CD4-positive, alpha-beta T cell treated with Interleukin-17A for 1 hour (primary cell): ENCODE results near the gene LSM7.
A peak's percentile ranks its signal among the peaks of the same experiment; 100 is the strongest.
"Not testable (repeated sequence)": the region's sequence is repeated elsewhere in the genome, so short reads cannot be mapped to it uniquely, and the experiment has no call there.

Experiments used
- DNase-seq: peaks from one replicate; pipeline ENCODE4 v3.0.0-alpha.2; 2020

Gene LSM7

DNA sequence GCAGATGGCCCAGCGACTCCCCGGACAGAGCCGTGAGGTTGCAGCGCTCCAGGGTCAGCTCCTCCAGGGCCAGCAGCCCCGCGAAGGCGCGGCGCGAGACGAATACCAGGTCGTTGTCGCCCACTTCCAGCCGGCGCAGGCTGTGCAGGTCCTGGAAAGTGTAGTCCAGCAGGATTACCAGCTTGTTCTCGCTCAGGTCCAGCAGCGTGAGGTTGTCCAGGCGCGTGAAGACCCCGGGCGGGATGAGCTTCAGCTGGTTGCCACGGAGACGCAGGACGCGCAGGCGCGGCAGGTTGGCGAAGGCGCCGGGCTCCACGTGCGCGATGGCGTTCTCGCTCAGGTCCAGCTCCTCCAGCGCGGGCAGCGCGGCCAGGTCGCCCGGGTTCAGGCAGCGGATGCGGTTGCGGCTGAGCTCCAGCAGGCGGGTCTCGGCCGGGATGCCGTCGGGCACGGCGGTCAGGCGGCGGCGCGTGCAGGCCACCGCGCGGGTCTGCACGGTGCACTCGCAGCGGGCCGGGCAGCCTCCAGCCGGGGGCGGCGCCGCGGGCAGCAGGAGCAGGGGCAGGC, 37.1 kb downstream of the LSM7 start:
- no peak for DNase-seq

GRCh38 chr19:2290441-2291184, 37.8 kb downstream of the LSM7 start:
- no peak for DNase-seq

GRCh38 chr19:2289714-2290435, 38.5 kb downstream of the LSM7 start:
- DNase-seq: peak; percentile 60

GRCh38 chr19:2288818-2289713, 39.3 kb downstream of the LSM7 start:
- DNase-seq: no peak

DNA sequence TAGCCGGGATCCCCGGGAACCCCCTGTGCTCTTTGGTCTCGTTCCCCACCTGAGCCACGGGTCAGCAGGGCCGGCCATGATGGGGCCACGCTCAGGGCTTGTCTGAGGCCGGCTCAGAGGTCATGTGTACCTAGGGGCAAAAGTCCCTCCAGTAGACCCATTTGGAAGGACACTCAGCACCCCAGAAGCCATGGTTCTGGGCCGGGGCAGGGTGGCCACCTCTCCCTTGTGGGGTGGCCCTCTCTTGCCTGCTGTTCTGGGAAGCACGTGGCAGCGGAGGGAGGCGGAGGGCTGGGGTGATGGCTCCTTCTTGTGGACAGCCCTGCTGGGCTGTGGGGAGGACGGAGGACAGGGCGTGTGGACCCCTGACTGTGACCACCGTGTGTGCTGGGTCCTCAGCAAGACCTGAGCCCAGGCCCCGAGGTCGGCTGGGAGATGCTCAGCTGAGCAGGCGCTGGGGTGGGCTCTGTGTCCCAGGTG, 40.0 kb downstream of the LSM7 start:
- no peak for DNase-seq

- DNase-seq: no peak
Observed at GRCh38 chr19:2287585-2288337, 40.6 kb downstream of the LSM7 start.

DNA sequence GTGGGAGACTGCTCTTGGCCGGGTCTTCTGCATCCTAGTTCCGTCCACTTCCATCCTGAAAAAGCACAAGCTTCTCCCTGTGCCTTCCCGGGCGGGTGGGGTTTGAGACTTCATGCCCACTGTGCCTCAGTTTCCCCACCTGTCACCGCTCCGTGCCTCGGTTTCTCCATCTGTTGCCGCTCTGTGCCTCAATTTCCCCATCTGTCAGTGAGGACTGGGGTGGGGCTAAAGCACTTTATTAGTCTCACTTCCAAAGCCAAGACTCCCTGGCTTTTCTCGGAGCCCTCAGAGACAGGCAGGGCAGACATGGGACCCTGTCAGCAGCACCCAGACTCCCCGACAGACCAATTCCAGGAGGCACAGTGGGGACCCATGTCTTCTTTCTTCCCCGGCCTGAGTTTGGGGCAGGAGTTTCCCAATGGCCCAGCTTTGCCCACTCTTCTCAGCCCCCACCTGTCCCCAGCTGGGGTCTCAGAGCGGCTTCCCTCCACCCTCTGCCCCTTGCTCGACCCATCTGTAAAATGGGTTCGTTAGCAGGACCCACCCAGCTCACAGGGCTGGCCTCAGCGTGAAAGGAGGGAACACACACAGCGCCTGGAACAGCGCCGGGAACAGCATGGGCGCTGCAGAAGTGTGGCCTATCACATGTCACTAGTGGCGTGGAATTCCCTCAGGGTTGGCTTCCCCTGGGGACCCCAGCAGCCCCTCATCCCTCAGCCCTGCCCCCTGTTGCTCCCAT, 41.8 kb downstream of the LSM7 start:
- DNase-seq: no peak

- no peak for DNase-seq
Observed at GRCh38 chr19:2283835-2284507, 44.4 kb downstream of the LSM7 start.

DNA sequence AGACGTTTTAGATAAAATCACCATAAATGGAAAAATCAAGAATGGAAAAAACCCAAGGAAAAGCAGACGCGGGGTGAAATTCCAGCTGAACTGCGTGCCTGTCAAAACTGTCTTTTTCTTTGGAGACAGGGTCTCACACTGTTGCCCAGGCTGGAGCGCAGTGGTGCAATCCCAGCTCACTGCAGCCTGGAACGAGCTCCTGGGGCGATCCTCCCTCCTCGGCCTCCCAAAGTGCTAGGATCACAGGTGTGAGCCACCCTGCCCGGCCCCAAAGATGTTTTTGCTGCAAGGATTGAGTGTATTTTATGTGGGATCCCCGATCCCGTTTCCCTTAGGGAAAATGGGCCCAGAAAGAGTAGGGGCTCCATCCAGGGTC, 45.5 kb downstream of the LSM7 start:
- no peak for DNase-seq

GRCh38 chr19:2282062-2282861, 46.1 kb downstream of the LSM7 start, which contains the start of gene PEAK3:
PEAK3 (minus strand) TSS chr19:2282175; CDS start chr19:2280931, 1,244 bp downstream.
- peak; percentile 52 for DNase-seq

DNA sequence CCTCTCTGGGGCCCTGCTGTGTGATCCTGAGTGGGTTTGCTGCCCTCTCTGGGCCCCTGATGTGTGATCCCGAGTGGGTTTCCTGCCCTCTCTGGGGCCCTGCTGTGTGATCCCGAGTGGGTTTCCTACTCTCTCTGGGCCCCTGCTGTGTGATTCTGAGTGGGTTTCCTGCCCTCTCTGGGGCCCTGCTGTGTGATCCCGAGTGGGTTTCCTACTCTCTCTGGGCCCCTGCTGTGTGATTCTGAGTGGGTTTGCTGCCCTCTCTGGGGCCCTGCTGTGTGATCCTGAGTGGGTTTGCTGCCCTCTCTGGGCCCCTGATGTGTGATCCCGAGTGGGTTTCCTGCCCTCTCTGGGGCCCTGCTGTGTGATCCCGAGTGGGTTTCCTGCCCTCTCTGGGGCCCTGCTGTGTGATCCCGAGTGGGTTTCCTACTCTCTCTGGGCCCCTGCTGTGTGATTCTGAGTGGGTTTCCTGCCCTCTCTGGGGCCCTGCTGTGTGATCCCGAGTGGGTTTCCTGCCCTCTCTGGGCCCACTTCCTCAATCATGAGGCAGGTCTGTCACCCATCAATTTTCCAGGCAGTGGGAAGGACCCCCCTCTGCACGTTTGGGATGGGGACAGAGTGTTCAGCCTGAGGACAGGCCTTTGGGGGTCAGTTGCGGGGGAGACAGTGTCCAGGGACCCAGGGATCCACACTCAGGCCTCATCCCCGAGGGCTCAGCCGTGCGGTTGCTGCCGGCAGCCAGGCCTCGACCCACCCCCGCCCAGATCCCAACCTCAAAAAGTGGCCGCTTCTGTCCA, 46.9 kb downstream of the LSM7 start:
- not testable (repeated sequence) for DNase-seq

DNA sequence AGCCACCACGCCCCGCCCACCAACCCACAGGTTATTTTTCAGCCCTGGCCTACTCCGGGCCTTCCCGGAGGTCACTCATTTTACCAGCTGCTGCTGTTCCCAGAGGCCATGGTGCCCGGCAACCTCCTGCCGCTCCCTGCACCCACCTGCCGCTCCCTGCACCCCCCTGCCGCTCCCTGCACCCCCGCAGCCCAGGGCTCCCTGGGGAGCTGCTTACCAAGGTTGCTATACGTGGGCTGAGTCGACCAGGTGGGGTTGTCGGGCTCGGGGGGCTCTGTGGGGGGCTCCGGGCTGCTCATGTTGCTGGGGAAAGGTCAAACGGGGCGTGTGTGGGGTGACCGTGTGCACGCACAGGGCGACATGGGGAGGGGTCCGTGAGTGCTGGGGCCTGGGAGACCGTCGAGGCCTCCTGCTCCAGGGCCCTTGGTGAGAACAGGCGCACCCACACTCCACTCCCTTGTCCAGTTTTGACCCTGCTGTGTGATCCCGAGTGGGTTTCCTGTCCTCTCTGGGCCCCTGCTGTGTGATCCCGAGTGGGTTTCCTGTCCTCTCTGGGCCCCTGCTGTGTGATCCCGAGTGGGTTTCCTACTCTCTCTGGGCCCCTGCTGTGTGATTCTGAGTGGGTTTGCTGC, 47.6 kb downstream of the LSM7 start:
- no peak for DNase-seq

DNA sequence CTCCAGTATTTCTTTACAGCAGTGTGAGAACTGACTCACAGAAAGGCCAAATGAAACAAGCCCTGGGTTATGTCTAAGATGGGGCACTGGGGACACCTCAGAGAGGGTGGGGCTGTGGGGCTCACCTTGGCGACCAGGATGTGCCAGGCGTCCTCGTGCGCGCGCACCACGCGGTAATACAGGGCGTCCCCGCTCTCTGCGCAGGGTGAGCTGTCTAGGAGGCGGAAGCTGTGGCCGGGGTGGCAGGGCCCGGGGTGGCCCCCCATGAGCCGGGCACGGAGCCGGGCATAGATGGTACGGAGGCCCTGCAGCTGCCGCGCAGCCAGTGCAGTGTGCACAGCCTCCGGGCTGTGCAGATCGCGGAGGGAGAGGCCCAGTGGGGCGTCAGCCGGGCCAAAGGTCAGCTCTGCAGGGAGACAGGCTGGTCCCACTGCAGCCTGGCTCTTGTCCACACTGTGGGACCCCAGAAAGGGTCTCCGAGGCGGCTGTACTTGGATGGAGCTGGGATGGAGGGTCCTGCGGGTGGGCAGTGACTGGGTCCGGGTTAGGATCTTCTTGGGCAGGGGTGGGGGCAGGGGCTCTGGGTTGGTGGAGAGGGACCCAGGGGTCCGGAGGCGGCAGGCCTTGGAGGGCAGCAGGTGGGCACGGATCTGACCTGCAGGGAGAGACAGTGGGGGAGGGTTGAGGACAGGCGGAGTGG, 49.8 kb downstream of the LSM7 start:
- no peak for DNase-seq

- no peak for DNase-seq
Observed at GRCh38 chr19:2277138-2277537, 51.2 kb downstream of the LSM7 start.

- DNase-seq: no peak
Observed at GRCh38 chr19:2276429-2276986, 51.9 kb downstream of the LSM7 start.

DNA sequence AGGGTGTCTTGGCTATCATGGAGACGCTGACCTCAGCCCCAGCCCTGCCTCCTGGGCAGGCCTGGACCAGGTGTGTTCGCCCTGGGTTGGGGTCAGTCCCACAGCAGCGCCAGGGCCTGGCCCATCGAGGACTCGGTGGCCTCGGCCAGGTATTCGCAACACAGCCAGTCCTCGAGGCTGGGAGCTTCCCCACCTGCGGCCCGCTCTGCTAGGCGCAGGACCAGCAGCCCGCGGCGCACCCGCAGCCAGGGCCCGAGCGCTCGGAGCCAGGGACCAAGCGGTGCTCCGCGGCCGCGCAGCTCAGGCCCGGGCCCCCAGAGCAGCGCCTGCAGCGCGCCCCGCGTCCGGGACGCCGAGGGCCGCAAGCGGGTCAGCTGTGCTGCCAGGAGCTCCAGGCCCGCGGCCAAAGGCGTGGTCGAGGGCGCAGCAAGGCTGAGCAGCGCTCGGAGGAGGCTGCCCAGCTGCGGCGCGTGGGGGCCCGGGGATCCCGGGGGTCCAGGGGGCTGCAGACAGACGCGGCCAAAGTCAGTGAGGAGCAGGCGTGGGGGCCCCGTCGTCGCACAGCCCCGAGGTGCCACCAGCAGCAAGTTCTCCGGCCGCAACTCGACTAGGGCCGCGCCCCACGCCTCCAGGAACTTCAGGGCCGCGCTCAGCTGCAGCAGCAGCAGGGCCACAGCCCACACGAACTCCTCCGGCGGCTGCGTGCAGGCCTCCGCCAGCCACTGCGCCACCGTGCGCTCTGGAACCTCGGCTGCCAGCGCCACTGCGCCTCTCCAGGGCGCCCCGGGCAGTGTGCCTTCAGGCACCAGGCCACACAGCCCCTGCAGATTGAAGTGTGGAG, 52.6 kb downstream of the LSM7 start:
- DNase-seq: no peak
